ENCODE data around the gene RNF138. TPM values are rescaled to one million over a fixed set of nuclear protein-coding genes. Genes with fewer than 3 reads are reported as not detected.

Gene RNF138
- total RNA-seq, 1 experiment from 2014 or later: 73.5 TPM

DNA sequence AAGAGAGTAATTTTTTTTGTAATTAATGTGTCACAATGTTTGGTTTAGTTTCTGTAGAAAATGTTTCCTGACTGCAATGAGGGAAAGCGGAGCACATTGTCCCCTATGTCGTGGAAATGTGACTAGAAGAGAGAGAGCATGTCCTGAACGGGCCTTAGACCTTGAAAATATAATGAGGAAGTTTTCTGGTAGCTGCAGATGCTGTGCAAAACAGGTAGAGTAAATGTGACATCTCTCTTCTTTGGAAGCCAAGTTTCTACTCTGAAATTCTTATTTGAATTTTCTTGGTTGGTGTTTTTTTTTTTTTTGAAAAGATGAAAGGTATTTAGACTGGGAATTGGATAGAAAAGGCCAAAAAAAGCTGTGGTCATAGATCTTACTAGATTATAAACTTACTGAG is 20.0 kb downstream of the RNF138 start:
- Mint-ChIP-seq H3K4me1 (no peaks in the 10 kb centered on the region), H3K9me3 (no peaks in the 10 kb centered on the region), H3K36me3 (ENCODE audit: insufficient read depth in 1 of 3, low read depth in 3 of 3) (peaks cover 18 to 46% (median 44%) of the 10 kb centered on the region in 3 experiments; a peak in 6 of 7 replicates), H3K27me3 (ENCODE audit: low read depth) (no peaks in the 10 kb centered on the region), H3K27ac (peak overlapping the region in 1 of 3 experiments; percentile 72; a peak in 2 of 7 replicates), H3K4me3 (no peak overlapping the region)
- H3K79me1 ChIP-seq (ENCODE audit: insufficient read depth, low read depth, low read length, poor library complexity, severe bottlenecking): peaks cover 16% of the 10 kb centered on the region
- H3K18ac ChIP-seq (ENCODE audit: insufficient read length, low read depth, low read length): no peak overlapping the region
- H2BK5ac ChIP-seq (ENCODE audit: insufficient read length, low read length): no peak overlapping the region
- H3K23ac ChIP-seq (ENCODE audit: insufficient read length, low read depth, low read length): no peak overlapping the region
- H2AK5ac ChIP-seq (ENCODE audit: insufficient read length, low read length): no peak overlapping the region
- no CpG with 5 or more reads among the region's 3 CpGs for WGBS (ENCODE audit: extremely low coverage, insufficient read length, low lambda C conversion rate)
- no peak overlapping the region for H2BK120ac ChIP-seq (ENCODE audit: low read depth, low read length, poor library complexity, severe bottlenecking)
- no peak overlapping the region for H3K27ac ChIP-seq (ENCODE audit: insufficient read length, low read depth, low read length)
- H2AFZ ChIP-seq (ENCODE audit: low read length): no peak overlapping the region
- TF ChIP-seq, protein P1, sequence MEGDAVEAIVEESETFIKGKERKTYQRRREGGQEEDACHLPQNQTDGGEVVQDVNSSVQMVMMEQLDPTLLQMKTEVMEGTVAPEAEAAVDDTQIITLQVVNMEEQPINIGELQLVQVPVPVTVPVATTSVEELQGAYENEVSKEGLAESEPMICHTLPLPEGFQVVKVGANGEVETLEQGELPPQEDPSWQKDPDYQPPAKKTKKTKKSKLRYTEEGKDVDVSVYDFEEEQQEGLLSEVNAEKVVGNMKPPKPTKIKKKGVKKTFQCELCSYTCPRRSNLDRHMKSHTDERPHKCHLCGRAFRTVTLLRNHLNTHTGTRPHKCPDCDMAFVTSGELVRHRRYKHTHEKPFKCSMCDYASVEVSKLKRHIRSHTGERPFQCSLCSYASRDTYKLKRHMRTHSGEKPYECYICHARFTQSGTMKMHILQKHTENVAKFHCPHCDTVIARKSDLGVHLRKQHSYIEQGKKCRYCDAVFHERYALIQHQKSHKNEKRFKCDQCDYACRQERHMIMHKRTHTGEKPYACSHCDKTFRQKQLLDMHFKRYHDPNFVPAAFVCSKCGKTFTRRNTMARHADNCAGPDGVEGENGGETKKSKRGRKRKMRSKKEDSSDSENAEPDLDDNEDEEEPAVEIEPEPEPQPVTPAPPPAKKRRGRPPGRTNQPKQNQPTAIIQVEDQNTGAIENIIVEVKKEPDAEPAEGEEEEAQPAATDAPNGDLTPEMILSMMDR (conservative IDR thresholded peaks at IDR 0.05): no peak
- no peak overlapping the region for H3K4ac ChIP-seq (ENCODE audit: low read depth, low read length)
- no peak overlapping the region for H3T11ph ChIP-seq (ENCODE audit: low read length)
- H3K23me2 ChIP-seq (ENCODE audit: insufficient read length, low read depth, low read length, poor library complexity, severe bottlenecking): no peaks in the 10 kb centered on the region
- H2BK20ac ChIP-seq (ENCODE audit: low read depth, low read length, poor library complexity, severe bottlenecking): no peak overlapping the region
- no peaks in the 10 kb centered on the region for H3K9me3 ChIP-seq (ENCODE audit: control insufficient read depth, low read depth, low read length)
- no peak overlapping the region for H3K4me2 ChIP-seq (ENCODE audit: insufficient read depth, insufficient read length, low read length)
- no peak overlapping the region for H4K91ac ChIP-seq (ENCODE audit: insufficient read length, low read depth, low read length)
- no peaks in the 10 kb centered on the region for H3K27me3 ChIP-seq (ENCODE audit: insufficient read depth, low read length)
- H2BK15ac ChIP-seq (ENCODE audit: low read depth, low read length): no peak overlapping the region
- no peak overlapping the region for H3K14ac ChIP-seq (ENCODE audit: insufficient read depth, low read length)
- H4K20me1 ChIP-seq (ENCODE audit: control insufficient read depth, insufficient read depth, insufficient read length): no peaks in the 10 kb centered on the region
- H3K4me1 ChIP-seq (ENCODE audit: insufficient read depth, low read length): no peaks in the 10 kb centered on the region
- H2BK12ac ChIP-seq (ENCODE audit: insufficient read length, low read depth, low read length): no peak overlapping the region
- H4K5ac ChIP-seq (ENCODE audit: insufficient read length, low read depth, low read length): no peak overlapping the region
- DNase-seq: no peak
- no peak overlapping the region for H3K56ac ChIP-seq (ENCODE audit: insufficient read length, low read depth, low read length)
- peaks cover 13% of the 10 kb centered on the region; the same call in 1 of the 2 replicates for H3K79me2 ChIP-seq (ENCODE audit: insufficient read depth, low read length)
- H4K8ac ChIP-seq (replicated peaks; ENCODE audit: insufficient read length, low read depth, low read length): no peak overlapping the region
- H3K9ac ChIP-seq (ENCODE audit: extremely low read depth, insufficient read length, low read length): no peak overlapping the region
